Measurements from ENCODE around the gene GABRR3. TPM values are rescaled to one million over a fixed set of nuclear protein-coding genes. Genes with fewer than 3 reads are reported as not detected.
A peak's percentile ranks its signal among the peaks of the same experiment; 100 is the strongest.

Gene GABRR3
- total RNA-seq, 1 donor from 2014 or later = not detected

DNA sequence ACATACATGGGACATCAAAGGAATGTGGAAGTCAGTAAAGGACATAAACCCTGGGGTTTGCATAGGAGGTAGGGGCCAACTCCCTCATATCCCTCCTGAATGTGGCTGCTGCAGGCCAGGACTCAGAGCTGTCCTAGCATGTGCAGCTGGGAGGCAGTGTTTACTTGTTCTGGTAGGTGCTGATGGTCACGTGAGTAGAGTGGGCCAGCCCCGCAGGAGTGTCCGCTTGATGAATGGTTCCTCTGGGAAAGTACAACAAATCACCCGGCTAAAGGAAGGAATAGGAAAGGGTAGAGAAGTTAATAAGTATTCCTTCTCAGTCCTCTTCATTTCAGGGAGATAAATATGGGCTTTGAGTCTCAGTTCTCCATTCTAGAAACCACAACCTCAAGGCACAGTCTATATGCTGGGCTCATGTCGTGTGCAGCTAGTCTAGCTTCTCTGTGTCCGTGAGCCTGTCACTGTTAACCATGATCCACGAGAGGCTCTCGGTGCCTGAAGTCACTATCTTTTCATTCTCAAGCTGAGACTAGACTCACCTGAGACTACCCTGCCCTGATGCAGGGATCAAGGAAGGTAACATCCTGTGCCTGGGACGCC is 80.8 kb downstream of the GABRR3 start:
- no peak for DNase-seq

DNA sequence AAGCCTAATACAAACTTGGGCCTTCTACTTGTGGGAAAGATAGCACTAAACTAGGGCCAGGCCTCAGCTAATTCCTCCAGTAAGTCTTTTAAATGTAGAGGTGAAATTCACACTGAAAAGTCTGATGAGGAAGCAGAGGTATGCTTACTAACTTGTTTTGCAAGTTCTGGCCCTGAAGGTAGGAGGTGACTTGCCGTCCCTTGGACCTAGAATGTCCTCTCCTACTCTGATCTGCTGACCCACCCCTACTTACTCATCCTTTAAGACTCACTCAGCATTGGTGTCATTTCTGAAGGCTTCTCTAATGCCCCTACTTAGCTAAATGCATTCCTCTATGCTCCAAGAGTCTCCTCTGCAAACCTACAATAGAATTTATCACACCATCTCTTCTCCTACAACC is 82.2 kb downstream of the GABRR3 start:
- DNase-seq = no peak

GRCh38 chr3:97952280-97952679 is 82.8 kb downstream of the GABRR3 start:
- no peak for DNase-seq

- no peak for DNase-seq
Measured at GRCh38 chr3:97950360-97950759, 84.8 kb downstream of the GABRR3 start.

GRCh38 chr3:97949743-97950142 is 85.4 kb downstream of the GABRR3 start:
- no peak for DNase-seq

GRCh38 chr3:97949110-97949485 is 86.0 kb downstream of the GABRR3 start:
- peak; percentile 11 for DNase-seq

- no peak for DNase-seq
Measured at GRCh38 chr3:97948351-97949109, 86.6 kb downstream of the GABRR3 start.

DNA sequence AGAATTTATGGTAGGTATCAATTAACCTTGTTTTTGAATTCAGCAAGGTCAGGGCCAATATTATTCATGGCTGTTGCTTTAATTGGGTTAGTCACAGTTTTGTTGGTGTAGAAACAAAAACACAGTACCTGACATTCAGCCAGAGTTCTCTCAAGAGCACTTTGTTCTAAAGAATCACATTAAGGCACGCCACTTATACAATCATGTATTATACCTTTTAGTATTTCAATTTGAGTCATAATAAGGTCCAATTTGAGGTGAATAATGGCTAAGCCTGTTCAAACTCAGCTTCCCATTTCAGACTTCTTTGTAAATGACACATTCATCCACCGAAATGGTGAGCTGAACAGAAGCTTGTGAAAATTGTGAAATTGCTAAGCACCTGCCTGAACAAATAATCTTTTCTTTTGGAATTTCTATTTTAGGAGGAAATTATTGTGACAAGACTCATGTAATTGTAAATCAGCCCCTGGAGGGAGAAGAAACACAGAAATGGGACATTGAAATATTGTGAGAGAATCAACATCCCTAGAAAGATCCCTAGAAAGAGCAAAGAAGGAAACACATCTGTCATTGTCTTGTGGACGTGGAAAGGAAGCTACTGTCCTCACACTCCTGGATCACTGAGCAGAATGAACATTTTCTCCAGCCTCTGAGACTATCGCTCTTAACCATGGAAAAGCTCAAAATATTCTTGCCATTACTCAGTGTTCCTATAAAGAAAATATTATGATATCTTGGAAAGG is 92.1 kb downstream of the GABRR3 start:
- no peak for DNase-seq

- no peak for DNase-seq
Measured at GRCh38 chr3:97940034-97940433, 95.1 kb downstream of the GABRR3 start.

- no peak for DNase-seq
Measured at GRCh38 chr3:97939401-97939800, 95.7 kb downstream of the GABRR3 start.

DNA sequence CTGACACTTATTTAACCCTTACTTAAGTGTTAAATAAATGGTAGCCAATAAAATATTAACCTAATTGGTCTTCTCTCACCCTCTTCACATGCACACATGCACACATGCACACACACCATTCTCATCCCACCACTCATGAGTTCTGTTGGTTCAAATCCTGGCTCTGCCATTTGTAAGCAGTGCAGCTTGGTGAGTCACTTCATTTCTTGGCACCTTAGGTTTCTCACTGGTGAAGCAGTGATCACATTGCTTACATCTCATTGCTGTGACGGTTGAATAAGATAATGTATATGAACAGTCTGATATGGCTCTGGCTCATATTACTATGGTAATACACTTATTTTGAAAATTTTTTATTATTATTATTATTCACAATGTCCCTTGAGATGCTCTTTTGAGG is 96.7 kb downstream of the GABRR3 start:
- no peak for DNase-seq

DNA sequence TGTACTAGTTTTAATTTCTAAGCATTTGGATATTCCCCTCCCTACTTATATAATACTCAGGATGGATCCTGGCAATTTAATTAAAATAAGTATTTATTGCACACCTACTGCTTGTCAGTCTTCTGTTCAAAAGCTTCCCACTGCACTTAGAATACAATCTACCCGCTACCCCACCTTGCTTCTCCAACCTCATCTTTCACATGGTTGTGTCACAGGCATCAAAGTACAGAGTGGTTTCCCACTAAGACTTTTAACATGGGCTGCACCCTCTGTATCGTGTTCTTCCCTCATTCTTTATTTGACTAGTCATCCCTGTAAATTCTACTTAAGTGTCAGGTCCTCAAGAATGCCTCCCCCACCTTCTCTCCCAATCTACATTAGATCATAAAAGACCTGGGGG is 97.9 kb downstream of the GABRR3 start:
- DNase-seq = no peak

DNA sequence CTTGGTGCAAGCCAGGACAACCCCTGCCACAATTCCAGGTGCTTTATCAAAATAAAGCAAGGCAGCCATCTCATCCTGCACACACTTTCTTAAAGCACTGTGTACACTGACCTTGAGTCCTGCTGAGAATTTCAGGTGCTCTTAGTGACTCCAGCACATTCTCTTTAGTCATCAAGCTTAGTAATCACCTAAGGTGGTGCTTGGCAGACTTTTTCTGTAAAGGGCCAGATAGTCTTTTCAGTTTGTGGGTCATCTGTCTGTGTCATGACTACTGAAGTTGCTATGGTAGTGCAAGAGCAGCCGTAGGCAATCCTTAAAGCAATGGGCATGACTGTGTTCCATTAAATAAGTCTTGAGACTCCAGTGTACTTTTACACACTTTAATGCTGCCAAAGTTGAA is 99.3 kb downstream of the GABRR3 start:
- DNase-seq = no peak

Other genes starting within 250 kb of the GABRR3 start
- 49.5 TPM for gene CRYBG3, start 213.3 kb downstream of the GABRR3 start, total RNA-seq
- gene RIOX2, start 62.9 kb downstream of the GABRR3 start, total RNA-seq = 35.7 TPM
- gene OR5AC2, start 51.9 kb upstream of the GABRR3 start, total RNA-seq = not detected
- not detected for gene OR5H1, start 95.4 kb upstream of the GABRR3 start, total RNA-seq
- not detected for gene OR5H14, start 112.2 kb upstream of the GABRR3 start, total RNA-seq
- not detected for gene OR5H15, start 131.4 kb upstream of the GABRR3 start, total RNA-seq
- not detected for gene OR5H6, start 228.9 kb upstream of the GABRR3 start, total RNA-seq
- not detected for gene OR5H2, start 247.2 kb upstream of the GABRR3 start, total RNA-seq

Measured in skin of body (tissue), 2 donors.